ENCODE results near the gene VPS8. TPM values are rescaled to one million over a fixed set of nuclear protein-coding genes. Genes with fewer than 3 reads are reported as not detected.

VPS8 gene
- total and polyA plus RNA-seq, 2 of the 13 experiments (the other 11 are each of a cell fraction or from before 2014, with no cell fraction given): 14.2 to 35.1 TPM

- TF ChIP-seq ZNF441 (CRISPR knock-in tag; IDR thresholded peaks at IDR 0.05; ENCODE audit: borderline replicate concordance): no peak
- no peak for TF ChIP-seq ZNF839 (CRISPR knock-in tag; IDR thresholded peaks at IDR 0.05; ENCODE audit: borderline replicate concordance)
- TF ChIP-seq HOXA7 (CRISPR knock-in tag; IDR thresholded peaks at IDR 0.05): no peak
- TF ChIP-seq KMT2B (CRISPR knock-in tag; IDR thresholded peaks at IDR 0.05): no peak
- no peak for TF ChIP-seq BRD4 (CRISPR knock-in tag; IDR thresholded peaks at IDR 0.05)
- no peak for TF ChIP-seq ZXDC (CRISPR knock-in tag; IDR thresholded peaks at IDR 0.05)
- TF ChIP-seq USF2 (IDR thresholded peaks at IDR 0.05; ENCODE audit: low read depth, low read length): no peak
- no peak for TF ChIP-seq USF2 (CRISPR knock-in tag; IDR thresholded peaks at IDR 0.05; ENCODE audit: borderline replicate concordance)
Measured at GRCh38 chr3:184827572-184827971, 15.6 kb downstream of the VPS8 start (continued).

GRCh38 chr3:184832044-184832443 lies 20.1 kb downstream of the VPS8 start:
- Histone ChIP-seq H3K4me1 (ENCODE audit: insufficient read depth, low read length) (no peaks in the 10 kb centered on the region), H3K27me3 (ENCODE audit: control insufficient read depth in 1 of 2, insufficient read depth in 2 of 2, low read length in 2 of 2) (no peaks in the 10 kb centered on the region), H4K20me1 (ENCODE audit: insufficient read depth, low read length) (no peaks in the 10 kb centered on the region), H3K9me3 (ENCODE audit: low read length) (no peaks in the 10 kb centered on the region), H2AFZ (ENCODE audit: low read length) (no peak overlapping the region), H3K9ac (ENCODE audit: insufficient read depth, low read depth, low read length) (no peak overlapping the region), H3K79me2 (ENCODE audit: insufficient read depth, low read length) (no peaks in the 10 kb centered on the region), H3K4me2 (ENCODE audit: low read depth, low read length) (no peak overlapping the region), H3K27ac (ENCODE audit: extremely low read length, insufficient read depth, low read length) (no peak overlapping the region), H3K4me3 (replicated peaks in 1 of 3; ENCODE audit: insufficient read depth in 1 of 3, low read depth in 2 of 3, low read length in 3 of 3) (no peak overlapping the region), H3K36me3 (replicated peaks in 1 of 2; ENCODE audit: control insufficient read depth in 1 of 2, insufficient read depth in 2 of 2, low read length in 2 of 2) (peaks cover 6 to 15% of the 10 kb centered on the region in 2 experiments; a peak in 3 of 5 replicates)
- in situ Hi-C loops (cut with HindIII; ENCODE audit: extremely low pct_ligation_motif_present, low pct_unique_long_range_greater_than_20kb) (no loop called here), intact Hi-C loops (cut with micrococcal nuclease; ENCODE audit: unreplicated experiment) (no loop called here)
- no peak for ATAC-seq
- TF ChIP-seq CEBPB (IDR thresholded peaks at IDR 0.05; ENCODE audit: borderline replicate concordance, low read depth, low read length) (0 out of 2 replicates have a peak, but pooled peaks have one; percentile 22), AHDC1 (CRISPR knock-in tag; IDR thresholded peaks at IDR 0.05; ENCODE audit: borderline replicate concordance) (no peak)
- no peak for FAIRE-seq
- POLR2A ChIA-PET: no interaction called here
- BruUV-seq (replicated peaks): no TSS peak
- CTCF ChIA-PET (ENCODE audit: low intra/inter-chr PET ratio, low total read pairs): no interaction called here
- no peak for DNase-seq (ENCODE audit: low spot score)

Measured in HepG2 (cell line).